Hepatocyte (in vitro differentiated cells): ENCODE results near the gene AKAP4.

Source experiments
- CTCF ChIP-seq: fragments of 200-600 bp; sonication (generic); IDR thresholded peaks from 2 replicates; pipeline ENCODE4 v1.5.1; 2016; ENCODE audit warnings: antibody characterized with exemption, mild to moderate bottlenecking; ENCODE audit not compliant: poor library complexity
- EZH2 ChIP-seq: fragments of 200-600 bp; sonication (generic); IDR thresholded peaks from 2 replicates; pipeline ENCODE4 v1.6.1; 2016; ENCODE audit warnings: antibody characterized with exemption, mild to moderate bottlenecking, borderline replicate concordance
- EZH2phosphoT487 ChIP-seq: fragments of 200-600 bp; sonication (generic); IDR thresholded peaks from one replicate; pipeline ENCODE4 v1.6.1; 2018; ENCODE audit warnings: antibody characterized with exemption, mild to moderate bottlenecking, low read depth, moderate library complexity; ENCODE audit not compliant: unreplicated experiment, severe bottlenecking

GRCh38 chrX:50168241-50168687 is 32.5 kb downstream of the AKAP4 start:
- TF ChIP-seq CTCF (no peak), EZH2 (no peak), EZH2phosphoT487 (no peak)
